ENCODE results near the gene SOCS3.

DNA sequence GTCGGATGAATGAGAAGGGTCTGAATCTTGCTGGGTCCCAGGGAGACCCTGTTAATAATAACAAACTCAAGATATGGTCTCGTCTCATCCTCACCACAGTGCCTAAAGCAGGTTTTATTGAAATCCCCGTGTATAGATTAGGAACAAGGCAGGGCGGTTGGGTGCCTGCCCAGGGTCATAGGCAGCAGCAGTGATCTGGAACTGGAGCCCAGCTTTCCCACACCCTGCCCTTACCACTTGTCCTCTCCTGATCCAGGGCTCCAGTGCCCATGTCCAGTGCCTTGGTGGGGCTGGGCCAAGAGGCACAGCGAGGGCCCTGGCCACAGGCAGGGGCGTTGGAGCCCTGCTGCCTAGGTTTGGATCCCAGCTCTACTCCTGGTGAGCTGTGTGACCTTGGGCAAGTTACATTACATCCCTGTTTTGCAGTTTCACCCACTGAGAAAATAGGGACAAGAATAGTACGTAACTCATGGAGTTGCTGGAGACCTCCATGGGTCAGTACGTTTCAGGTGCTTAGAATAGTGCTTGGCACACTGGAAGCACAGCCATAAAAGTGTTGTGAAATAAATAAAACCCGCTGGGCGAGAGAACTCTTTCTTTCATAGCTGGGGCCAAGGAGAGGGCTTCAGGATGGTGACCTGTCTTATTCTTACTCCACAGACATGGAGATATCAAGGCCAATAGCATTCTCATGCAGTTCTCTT is 13.9 kb downstream of the SOCS3 start:
- TF ChIP-seq, protein P1, sequence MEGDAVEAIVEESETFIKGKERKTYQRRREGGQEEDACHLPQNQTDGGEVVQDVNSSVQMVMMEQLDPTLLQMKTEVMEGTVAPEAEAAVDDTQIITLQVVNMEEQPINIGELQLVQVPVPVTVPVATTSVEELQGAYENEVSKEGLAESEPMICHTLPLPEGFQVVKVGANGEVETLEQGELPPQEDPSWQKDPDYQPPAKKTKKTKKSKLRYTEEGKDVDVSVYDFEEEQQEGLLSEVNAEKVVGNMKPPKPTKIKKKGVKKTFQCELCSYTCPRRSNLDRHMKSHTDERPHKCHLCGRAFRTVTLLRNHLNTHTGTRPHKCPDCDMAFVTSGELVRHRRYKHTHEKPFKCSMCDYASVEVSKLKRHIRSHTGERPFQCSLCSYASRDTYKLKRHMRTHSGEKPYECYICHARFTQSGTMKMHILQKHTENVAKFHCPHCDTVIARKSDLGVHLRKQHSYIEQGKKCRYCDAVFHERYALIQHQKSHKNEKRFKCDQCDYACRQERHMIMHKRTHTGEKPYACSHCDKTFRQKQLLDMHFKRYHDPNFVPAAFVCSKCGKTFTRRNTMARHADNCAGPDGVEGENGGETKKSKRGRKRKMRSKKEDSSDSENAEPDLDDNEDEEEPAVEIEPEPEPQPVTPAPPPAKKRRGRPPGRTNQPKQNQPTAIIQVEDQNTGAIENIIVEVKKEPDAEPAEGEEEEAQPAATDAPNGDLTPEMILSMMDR (IDR thresholded peaks at IDR 0.05), result no peak
- TF ChIP-seq ZFX (IDR thresholded peaks at IDR 0.05; ENCODE audit: borderline replicate concordance), result no peak
